IMR-90 (cell line): ENCODE results near the gene BST1. TPM values are rescaled to one million over a fixed set of nuclear protein-coding genes. Genes with fewer than 3 reads are reported as not detected.

Source experiments
- ATAC-seq: fragments of 200-7000 bp; cut with Tn5 transposase; 2 replicates; pipeline ENCODE4 v1.9.1; 2020; ENCODE audit warnings: low read depth, mild to moderate bottlenecking, moderate library complexity
- BruUV-seq: library from RNA; stranded (reverse); fragments of 400-500 nt; replicated peaks from 2 replicates; lab custom pipeline; 2021; lab: Mats Ljungman, UMichigan
- CTCF ChIA-PET: fragments of 300-600 bp; formaldehyde crosslinking; extraction: SDS; loops from one replicate; lab custom pipeline; 2021; ENCODE audit warnings: antibody characterized with exemption; lab: Yijun Ruan, JAX
- POLR2A ChIA-PET: fragments of 300-600 bp; sonication (Branson Sonifier 250); formaldehyde crosslinking; loops from one replicate; lab custom pipeline; 2022; ENCODE audit warnings: antibody characterized with exemption; ENCODE audit not compliant: unreplicated experiment; lab: Charles Lee
- DNase-seq: peaks from one replicate; pipeline ENCODE4 v3.0.0; 2013
- H2AFZ ChIP-seq: replicated peaks from 2 replicates; pipeline ENCODE3; 2013; ENCODE audit warnings: low read length, mild to moderate bottlenecking; ENCODE audit not compliant: poor library complexity
- H2AK5ac ChIP-seq: 2 replicates; pipeline ENCODE4 v1.6.1; 2013; ENCODE audit warnings: low read depth, low read length, inconsistent platforms
- H2AK9ac ChIP-seq: replicated peaks from 2 replicates; pipeline ENCODE3; 2013; ENCODE audit warnings: mild to moderate bottlenecking, low read depth, low read length, moderate library complexity; ENCODE audit not compliant: poor library complexity
- H2BK120ac ChIP-seq: 2 replicates; pipeline ENCODE4 v1.6.1; 2013; ENCODE audit warnings: low read depth, low read length, inconsistent platforms
- H2BK15ac ChIP-seq: 3 replicates; pipeline ENCODE4 v1.6.1; 2013; ENCODE audit warnings: low read depth, low read length, inconsistent platforms
- H2BK20ac ChIP-seq: 2 replicates; pipeline ENCODE4 v1.6.1; 2013; ENCODE audit warnings: low read depth, mild to moderate bottlenecking, inconsistent platforms, low read length, moderate library complexity
- H2BK5ac ChIP-seq: 2 replicates; pipeline ENCODE4 v1.6.1; 2013; ENCODE audit warnings: mild to moderate bottlenecking, low read depth, low read length, inconsistent platforms; ENCODE audit not compliant: poor library complexity, severe bottlenecking
- H3K14ac ChIP-seq: replicated peaks from 2 replicates; pipeline ENCODE4 v1.6.1; 2013; ENCODE audit warnings: low read depth, low read length, inconsistent platforms
- H3K18ac ChIP-seq: 2 replicates; pipeline ENCODE4 v1.6.1; 2013; ENCODE audit warnings: low read depth, low read length, control low read depth
- H3K23ac ChIP-seq: 2 replicates; pipeline ENCODE4 v1.6.1; 2013; ENCODE audit warnings: low read depth, low read length, inconsistent platforms
- H3K27ac ChIP-seq: 2 replicates; pipeline ENCODE4 v1.5.1; 2013; ENCODE audit warnings: mild to moderate bottlenecking, control low read depth, low read length; ENCODE audit not compliant: insufficient read depth
- H3K27me3 ChIP-seq: 2 replicates; pipeline ENCODE4 v1.6.1; 2013; ENCODE audit warnings: low read length; ENCODE audit not compliant: control insufficient read depth, insufficient read depth
- H3K36me3 ChIP-seq: 2 replicates; pipeline ENCODE4 v1.6.1; 2013; ENCODE audit warnings: low read length, mixed read lengths; ENCODE audit not compliant: control insufficient read depth, insufficient read depth
- H3K4ac ChIP-seq: 2 replicates; pipeline ENCODE4 v1.6.1; 2013; ENCODE audit warnings: low read depth, low read length, inconsistent platforms
- H3K4me1 ChIP-seq: 2 replicates; pipeline ENCODE4 v1.6.1; 2013; ENCODE audit warnings: low read length, mixed read lengths; ENCODE audit not compliant: control insufficient read depth, insufficient read depth
- H3K4me2 ChIP-seq: 2 replicates; pipeline ENCODE4 v1.6.1; 2013; ENCODE audit warnings: low read depth, mild to moderate bottlenecking, control low read depth, low read length, moderate library complexity
- H3K4me3 ChIP-seq: 2 replicates; pipeline ENCODE4 v1.5.1; 2013; ENCODE audit warnings: low read depth, mild to moderate bottlenecking, control low read depth, low read length, moderate library complexity; ENCODE audit not compliant: insufficient read depth
- H3K56ac ChIP-seq: 2 replicates; pipeline ENCODE4 v1.6.1; 2013; ENCODE audit warnings: low read length, inconsistent platforms; ENCODE audit not compliant: insufficient read depth; ENCODE audit errors: extremely low read depth
- H3K79me1 ChIP-seq, 2 experiments: 2 replicates each; pipeline ENCODE4 v1.6.1; 2013; ENCODE audit warnings: low read length in 2 of 2, inconsistent platforms in 1 of 2, low read depth in 1 of 2
- H3K9ac ChIP-seq: 2 replicates; pipeline ENCODE4 v1.6.1; 2013; ENCODE audit warnings: low read depth, low read length, control low read depth
- H3K9me1 ChIP-seq: 2 replicates; pipeline ENCODE4 v1.6.1; 2013; ENCODE audit warnings: low read length, inconsistent platforms; ENCODE audit not compliant: insufficient read depth
- H3K9me3 ChIP-seq: 2 replicates; pipeline ENCODE4 v1.6.1; 2013; ENCODE audit warnings: low read length; ENCODE audit not compliant: control insufficient read depth, insufficient read depth
- H4K20me1 ChIP-seq: 2 replicates; pipeline ENCODE4 v1.6.1; 2013; ENCODE audit warnings: low read length, inconsistent platforms; ENCODE audit not compliant: insufficient read depth
- H4K5ac ChIP-seq: 2 replicates; pipeline ENCODE4 v1.6.1; 2013; ENCODE audit warnings: mild to moderate bottlenecking, low read depth, low read length, control low read depth
- H4K8ac ChIP-seq, 2 experiments: 2 replicates each; pipeline ENCODE4 v1.6.1; 2013; ENCODE audit warnings: low read depth in 2 of 2, low read length in 2 of 2, control low read depth in 1 of 2, inconsistent platforms in 1 of 2
- H4K91ac ChIP-seq: 2 replicates; pipeline ENCODE4 v1.6.1; 2013; ENCODE audit warnings: low read depth, low read length, inconsistent platforms; ENCODE audit not compliant: insufficient read depth
- MAFK ChIP-seq: IDR thresholded peaks from 2 replicates; pipeline ENCODE4 v1.6.1; 2012; ENCODE audit warnings: low read depth, low read length, improper control_type of control experiment
- MAZ ChIP-seq: IDR thresholded peaks from 2 replicates; pipeline ENCODE4 v1.6.1; 2012; ENCODE audit warnings: low read depth, mild to moderate bottlenecking, low read length, improper control_type of control experiment, moderate library complexity, borderline replicate concordance
- MXI1 ChIP-seq: IDR thresholded peaks from 2 replicates; pipeline ENCODE4 v1.6.1; 2012; ENCODE audit warnings: low read depth, mild to moderate bottlenecking, low read length, moderate library complexity, borderline replicate concordance
- POLR2A ChIP-seq: IDR thresholded peaks from 2 replicates; pipeline ENCODE4 v1.6.1; 2012; ENCODE audit warnings: mild to moderate bottlenecking, low read depth, low read length
- SMC3 ChIP-seq: fragments of 150-350 bp; IDR thresholded peaks from 2 replicates; pipeline ENCODE4 v1.6.1; 2016; ENCODE audit warnings: low read depth, mild to moderate bottlenecking, antibody characterized with exemption, low read length, moderate library complexity
- USF2 ChIP-seq: fragments of 150-350 bp; IDR thresholded peaks from 2 replicates; pipeline ENCODE4 v1.6.1; 2017; ENCODE audit warnings: mild to moderate bottlenecking, antibody characterized with exemption, low read length, low read depth
- WGBS, 2 experiments: methylation state at CpG; one replicate each; pipeline versions ENCODE4 v1.1.5 to v1.1.7; 2013; ENCODE audit warnings: missing lambda C conversion rate in 2 of 2; ENCODE audit not compliant: insufficient read length in 1 of 2; ENCODE audit errors: extremely low coverage in 2 of 2; 5-methylcytosine and 5-hydroxymethylcytosine counted together
- dilution Hi-C: fragments of 300-500 bp; cut with HindIII; formaldehyde crosslinking; loops from one replicate; pipeline ENCODE4 v1.14.3; 2018; ENCODE audit warnings: low sequenced_read_pairs; ENCODE audit not compliant: unreplicated experiment
- in situ Hi-C: fragments of 300-500 bp; cut with MboI; formaldehyde crosslinking; loops from 3 replicates; pipeline ENCODE4 v1.14.3; 2019; ENCODE audit warnings: low sequenced_read_pairs, inconsistent platforms, mixed read lengths
- intact Hi-C: fragments of 100-400 bp; cut with micrococcal nuclease; formaldehyde crosslinking; loops from 2 replicates; pipeline ENCODE4 v1.10.0; 2022
- polyA plus RNA-seq, 3 experiments: library from polyadenylated mRNA; depleted of rRNA; stranded (reverse); fragments of >200 nt; gene quantifications; 2 replicates each; pipeline ENCODE4 v1.2.3, GENCODE V29; 2012; ENCODE audit warnings: low replicate concordance in 1 of 3
- total RNA-seq: library from RNA; depleted of rRNA; stranded (reverse); fragments of >200 nt; gene quantifications from 2 replicates; pipeline ENCODE4 v1.2.3, GENCODE V29; 2012

The BST1 gene
- total and polyA plus RNA-seq, 2 of the 4 experiments (the other 2 are of a cell fraction): 6.6 to 11.1 TPM

GRCh38 chr4:15716115-15716514, 13.2 kb downstream of the BST1 start:
- H3K4me1 ChIP-seq: peaks cover 18% of the 10 kb centered on the region
- CTCF ChIA-PET: no interaction called here
- peak overlapping the region; percentile 62 for H4K5ac ChIP-seq
- H3K4ac ChIP-seq: peak overlapping the region; percentile 89
- H3K14ac ChIP-seq: peak overlapping the region; percentile 89
- no TSS peak for BruUV-seq
- H2AK5ac ChIP-seq: peak overlapping the region; percentile 46; the same call in 1 of the 2 replicates
- peak overlapping the region; percentile 90 for H4K91ac ChIP-seq
- 0 out of 4 replicates have a peak, but pooled peaks cover 0 to 4% of the 10 kb centered on the region in 2 experiments for H3K79me1 ChIP-seq
- H3K9ac ChIP-seq: no peak overlapping the region
- no peaks in the 10 kb centered on the region for H3K9me3 ChIP-seq
- H4K8ac ChIP-seq: peak overlapping the region; percentile 47 to 79; a peak in 3 of 4 replicates
- WGBS, 2 experiments: no CpG with 5 or more reads among the region's 3 CpGs
- H2BK5ac ChIP-seq: peak overlapping the region; percentile 8
- H3K18ac ChIP-seq: peak overlapping the region; percentile 77
- 0 out of 2 replicates have a peak overlapping the region, but pooled peaks have one; percentile 2 for H3K23ac ChIP-seq
- no peaks in the 10 kb centered on the region for H3K27me3 ChIP-seq
- peak overlapping the region; percentile 94 for H2BK120ac ChIP-seq
- TF ChIP-seq MXI1 (no peak), MAFK (no peak), SMC3 (no peak), MAZ (no peak), POLR2A (no peak), USF2 (no peak)
- H2BK20ac ChIP-seq: peak overlapping the region; percentile 93
- H4K20me1 ChIP-seq: no peaks in the 10 kb centered on the region
- intact Hi-C loops (loop anchor here (2.0 kb wide), 1 partner anchor 25 kb away; no protein-coding TSS in a partner anchor), in situ Hi-C loops (no loop called here), dilution Hi-C loops (no loop called here)
- H3K9me1 ChIP-seq: peaks cover 10% of the 10 kb centered on the region
- no peaks in the 10 kb centered on the region; the same call in 1 of the 2 replicates for H3K36me3 ChIP-seq
- no peak overlapping the region for H3K4me3 ChIP-seq
- DNase-seq (no peak), ATAC-seq (no peak)
- peak overlapping the region; percentile 93; the same call in 2 of the 3 replicates for H2BK15ac ChIP-seq
- H3K4me2 ChIP-seq: no peak overlapping the region
- H2AK9ac ChIP-seq: no peak overlapping the region
- no peak overlapping the region; the same call in 1 of the 2 replicates for H3K27ac ChIP-seq
- no peak overlapping the region for H3K56ac ChIP-seq
- peak overlapping the region; percentile 54 for H2AFZ ChIP-seq
- POLR2A ChIA-PET: no interaction called here
